22Rv1 (cell line): ENCODE results near the gene SIRT7.

Experiments
- ZFX ChIP-seq: fragments of 450-650 bp; IDR thresholded peaks from 2 replicates; pipeline ENCODE4 v1.6.1; 2017; ENCODE audit warnings: antibody characterized with exemption, borderline replicate concordance
- TF ChIP-seq, protein P1 (sequence below): fragments of 450-650 bp; IDR thresholded peaks from 2 replicates; pipeline ENCODE4 v1.5.1; 2017; ENCODE audit warnings: mild to moderate bottlenecking

DNA sequence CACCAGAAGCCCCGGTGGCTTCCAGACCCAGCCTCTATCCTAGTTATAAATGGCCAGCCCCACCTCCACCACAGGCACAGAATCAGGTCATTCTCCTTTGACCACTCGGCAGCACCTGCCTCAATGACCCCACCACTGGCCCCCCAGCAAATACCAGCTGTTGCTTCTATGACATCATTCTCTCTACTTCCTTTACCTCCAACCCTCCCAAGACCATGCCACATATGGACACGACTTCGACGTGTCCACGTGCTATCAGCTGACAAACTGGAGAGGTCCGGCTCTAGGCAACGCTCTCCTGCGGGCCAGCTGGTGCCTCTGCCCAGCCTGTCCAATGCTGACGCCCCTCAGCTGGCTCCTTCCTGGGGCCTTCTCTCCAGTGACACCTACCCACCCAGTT, 32.5 kb downstream of the SIRT7 start:
- TF ChIP-seq, protein P1, sequence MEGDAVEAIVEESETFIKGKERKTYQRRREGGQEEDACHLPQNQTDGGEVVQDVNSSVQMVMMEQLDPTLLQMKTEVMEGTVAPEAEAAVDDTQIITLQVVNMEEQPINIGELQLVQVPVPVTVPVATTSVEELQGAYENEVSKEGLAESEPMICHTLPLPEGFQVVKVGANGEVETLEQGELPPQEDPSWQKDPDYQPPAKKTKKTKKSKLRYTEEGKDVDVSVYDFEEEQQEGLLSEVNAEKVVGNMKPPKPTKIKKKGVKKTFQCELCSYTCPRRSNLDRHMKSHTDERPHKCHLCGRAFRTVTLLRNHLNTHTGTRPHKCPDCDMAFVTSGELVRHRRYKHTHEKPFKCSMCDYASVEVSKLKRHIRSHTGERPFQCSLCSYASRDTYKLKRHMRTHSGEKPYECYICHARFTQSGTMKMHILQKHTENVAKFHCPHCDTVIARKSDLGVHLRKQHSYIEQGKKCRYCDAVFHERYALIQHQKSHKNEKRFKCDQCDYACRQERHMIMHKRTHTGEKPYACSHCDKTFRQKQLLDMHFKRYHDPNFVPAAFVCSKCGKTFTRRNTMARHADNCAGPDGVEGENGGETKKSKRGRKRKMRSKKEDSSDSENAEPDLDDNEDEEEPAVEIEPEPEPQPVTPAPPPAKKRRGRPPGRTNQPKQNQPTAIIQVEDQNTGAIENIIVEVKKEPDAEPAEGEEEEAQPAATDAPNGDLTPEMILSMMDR = no peak
- TF ChIP-seq ZFX = no peak
